H7 (cell line): ENCODE measurements around the gene LCP2. TPM values are rescaled to one million over a fixed set of nuclear protein-coding genes. Genes with fewer than 3 reads are reported as not detected.
"Not testable (repeated sequence)": the region's sequence is repeated elsewhere in the genome, so short reads cannot be mapped to it uniquely, and the experiment has no call there.

Source experiments
- DNase-seq: peaks from one replicate; pipeline ENCODE4 v3.0.0; 2012
- H3K27me3 ChIP-seq: 2 replicates; pipeline ENCODE4 v1.6.0; 2011; ENCODE audit warnings: mild to moderate bottlenecking, low read length; ENCODE audit not compliant: control insufficient read depth, insufficient read depth
- H3K36me3 ChIP-seq: replicated peaks from 2 replicates; pipeline ENCODE4 v1.5.1; 2011; ENCODE audit warnings: low read length; ENCODE audit not compliant: control insufficient read depth, insufficient read depth
- H3K4me3 ChIP-seq: 2 replicates; pipeline ENCODE4 v1.5.1; 2011; ENCODE audit warnings: low read depth, mild to moderate bottlenecking, control low read depth, low read length, moderate library complexity; ENCODE audit not compliant: insufficient read depth
- total RNA-seq: library from RNA; depleted of rRNA; stranded (reverse); fragments of >200 nt; shearing (Covaris generic); gene quantifications from 2 replicates; pipeline ENCODE4 v1.2.3, GENCODE V29; 2014

The LCP2 gene
- total RNA-seq, 1 experiment from 2014 or later = 0.21 TPM

GRCh38 chr5:170266570-170267381 lies 30.8 kb downstream of the LCP2 start:
- Histone ChIP-seq H3K27me3 (no peaks in the 10 kb centered on the region), H3K4me3 (no peak overlapping the region), H3K36me3 (no peaks in the 10 kb centered on the region)
- DNase-seq = no peak

DNA sequence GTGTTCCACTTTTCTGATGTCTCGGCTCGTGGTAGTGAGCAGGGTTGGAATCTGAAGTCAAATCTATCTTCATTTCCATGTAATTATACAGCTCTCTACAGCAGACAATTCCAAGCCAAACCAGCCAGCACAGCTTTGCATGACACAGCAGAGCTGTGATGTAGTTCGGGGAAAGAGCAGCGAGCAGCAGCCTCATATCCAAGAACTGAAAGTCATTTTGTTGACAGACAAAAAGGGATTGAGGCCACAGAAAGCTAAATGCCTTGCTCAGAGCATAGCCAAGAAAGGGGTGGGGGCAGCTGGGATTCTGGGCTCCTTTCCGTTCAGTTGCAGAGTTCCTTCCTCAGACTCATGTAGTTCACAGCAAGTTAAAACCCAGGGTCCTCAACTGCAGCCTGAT lies 32.1 kb downstream of the LCP2 start:
- Histone ChIP-seq H3K4me3 (no peak overlapping the region), H3K27me3 (no peaks in the 10 kb centered on the region), H3K36me3 (no peaks in the 10 kb centered on the region)
- no peak for DNase-seq

- no peaks in the 10 kb centered on the region for H3K36me3 ChIP-seq
- H3K27me3 ChIP-seq = no peaks in the 10 kb centered on the region
- no peak overlapping the region for H3K4me3 ChIP-seq
- no peak for DNase-seq
These were observed 33.7 kb downstream of the LCP2 start for GRCh38 chr5:170263906-170264305.

- DNase-seq = no peak
- H3K36me3 ChIP-seq = no peaks in the 10 kb centered on the region
- no peak overlapping the region for H3K4me3 ChIP-seq
- no peaks in the 10 kb centered on the region for H3K27me3 ChIP-seq
These were observed 35.2 kb downstream of the LCP2 start for GRCh38 chr5:170262061-170263045.

- H3K27me3 ChIP-seq = no peaks in the 10 kb centered on the region
- no peak for DNase-seq
- H3K36me3 ChIP-seq = no peaks in the 10 kb centered on the region
- no peak overlapping the region for H3K4me3 ChIP-seq
These were observed 36.0 kb downstream of the LCP2 start for GRCh38 chr5:170261528-170262043.

DNA sequence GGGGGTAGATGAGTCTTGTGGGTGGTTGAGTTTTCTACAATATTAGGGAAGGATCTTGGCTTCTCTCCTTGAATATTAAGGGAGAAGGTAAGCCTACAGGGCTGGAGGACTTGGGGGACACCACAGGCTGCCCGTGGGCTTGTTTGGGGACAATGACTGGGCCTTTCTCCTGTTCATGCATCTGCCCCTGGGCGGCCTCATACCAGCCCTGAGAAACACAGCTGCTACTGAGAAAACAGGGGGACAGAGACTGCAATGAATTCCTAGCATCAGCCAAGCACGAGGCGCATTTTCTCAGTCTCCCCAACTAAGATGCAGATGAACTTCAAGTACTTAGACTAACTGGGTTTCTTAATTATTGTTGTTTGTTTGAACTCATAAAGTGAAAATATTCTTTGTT lies 40.2 kb downstream of the LCP2 start:
- H3K36me3 ChIP-seq = no peaks in the 10 kb centered on the region
- H3K27me3 ChIP-seq = no peaks in the 10 kb centered on the region
- no peak overlapping the region for H3K4me3 ChIP-seq
- no peak for DNase-seq

DNA sequence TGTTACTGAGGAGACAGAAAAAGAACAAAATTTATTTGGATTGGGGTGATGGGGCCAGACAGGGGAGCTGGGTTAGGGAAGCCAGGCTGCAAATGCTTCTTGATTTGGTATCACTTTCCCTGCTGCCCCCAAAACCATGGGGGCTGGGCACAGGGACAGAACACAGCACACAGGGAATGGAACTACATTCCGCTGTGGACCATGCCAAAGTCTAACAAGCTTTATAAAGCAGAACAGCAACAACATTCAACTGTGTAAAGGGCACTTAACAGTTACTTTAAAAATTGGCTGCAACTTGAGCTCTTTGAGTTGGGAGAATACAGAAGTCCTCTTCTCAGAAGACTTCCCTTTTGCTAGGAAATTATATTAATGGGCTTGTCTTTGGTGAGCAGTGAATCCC lies 41.0 kb downstream of the LCP2 start:
- DNase-seq = no peak
- Histone ChIP-seq H3K36me3 (no peaks in the 10 kb centered on the region), H3K27me3 (no peaks in the 10 kb centered on the region), H3K4me3 (no peak overlapping the region)

GRCh38 chr5:170254056-170254455 lies 43.5 kb downstream of the LCP2 start:
- DNase-seq = no peak
- Histone ChIP-seq H3K27me3 (no peaks in the 10 kb centered on the region), H3K36me3 (no peaks in the 10 kb centered on the region), H3K4me3 (no peak overlapping the region)

GRCh38 chr5:170252720-170253350 lies 44.7 kb downstream of the LCP2 start:
- H3K27me3 ChIP-seq = no peaks in the 10 kb centered on the region
- DNase-seq = no peak
- no peaks in the 10 kb centered on the region for H3K36me3 ChIP-seq
- H3K4me3 ChIP-seq = no peak overlapping the region

DNA sequence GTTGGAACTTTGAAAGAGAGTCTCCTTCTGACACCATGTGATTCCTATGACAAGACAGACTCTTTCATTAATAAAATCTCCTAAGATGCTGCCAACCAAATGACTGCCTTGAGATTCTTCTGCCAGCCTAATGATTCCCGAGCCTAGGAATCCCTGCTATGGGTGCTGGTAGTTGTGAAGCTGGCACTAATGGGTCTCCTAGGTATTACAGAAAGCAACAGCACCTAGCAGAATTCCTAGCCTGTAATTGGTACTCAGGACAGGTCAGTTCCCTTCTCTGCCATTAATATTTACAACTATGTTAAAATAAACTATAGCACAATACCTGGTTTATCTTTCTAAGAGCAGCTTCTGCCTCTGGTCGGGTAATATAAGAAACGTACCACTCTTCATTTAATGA lies 45.5 kb downstream of the LCP2 start:
- no peak for DNase-seq
- Histone ChIP-seq H3K4me3 (no peak overlapping the region), H3K36me3 (no peaks in the 10 kb centered on the region), H3K27me3 (no peaks in the 10 kb centered on the region)

GRCh38 chr5:170251462-170251861 lies 46.1 kb downstream of the LCP2 start:
- Histone ChIP-seq H3K36me3 (no peaks in the 10 kb centered on the region), H3K4me3 (no peak overlapping the region), H3K27me3 (no peaks in the 10 kb centered on the region)
- no peak for DNase-seq

- no peak for DNase-seq
- H3K4me3 ChIP-seq = no peak overlapping the region
- no peaks in the 10 kb centered on the region for H3K36me3 ChIP-seq
- H3K27me3 ChIP-seq = no peaks in the 10 kb centered on the region
These were observed 46.7 kb downstream of the LCP2 start for GRCh38 chr5:170250810-170251317.

DNA sequence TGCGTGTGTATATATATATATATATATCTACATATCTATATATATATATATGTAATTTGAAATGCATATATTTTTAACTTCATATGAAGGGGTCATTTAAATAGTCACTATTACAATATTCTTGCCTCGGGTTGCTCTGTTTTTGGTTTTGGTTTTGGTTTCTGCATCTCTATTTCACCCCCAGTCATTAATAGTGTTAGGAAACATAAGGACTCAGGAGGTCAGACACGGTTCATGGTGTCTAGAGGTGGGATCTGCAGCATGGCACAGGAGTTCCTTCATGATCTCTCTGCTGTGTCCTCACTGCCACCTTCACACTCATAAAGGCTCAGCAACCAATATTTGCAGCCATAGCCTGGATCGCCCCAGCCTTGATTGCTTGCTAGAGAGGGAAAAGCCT lies 48.2 kb downstream of the LCP2 start:
- Histone ChIP-seq H3K4me3 (no peak overlapping the region), H3K36me3 (no peaks in the 10 kb centered on the region), H3K27me3 (no peaks in the 10 kb centered on the region)
- no peak for DNase-seq

DNA sequence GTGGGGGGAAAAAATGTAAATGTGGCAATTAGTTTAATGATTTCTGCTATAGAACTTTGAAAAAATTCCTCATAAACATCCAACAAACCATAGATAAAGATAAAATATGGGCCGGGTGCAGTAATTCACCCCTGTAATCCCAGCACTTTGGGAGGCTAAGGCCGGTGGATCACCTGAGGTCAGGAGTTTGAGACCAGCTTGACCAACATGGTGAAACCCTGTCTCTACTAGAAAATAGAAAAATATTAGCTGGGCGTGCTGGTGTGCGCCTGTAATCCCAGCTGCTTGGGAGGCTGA lies 48.7 kb downstream of the LCP2 start:
- not testable (repeated sequence) for H3K27me3 ChIP-seq, H3K36me3 ChIP-seq, H3K4me3 ChIP-seq, DNase-seq
